ENCODE data around the gene SV2C.
A peak's percentile ranks its signal among the peaks of the same experiment; 100 is the strongest.

Gene SV2C

GRCh38 chr5:76342474-76342873, 259.3 kb downstream of the SV2C start:
- H3K79me2 ChIP-seq (ENCODE audit: insufficient read depth, low read length) = no peaks in the 10 kb centered on the region
- no peaks in the 10 kb centered on the region for H4K20me1 ChIP-seq (ENCODE audit: low read depth, low read length)
- no peak overlapping the region for H3K4me3 ChIP-seq (ENCODE audit: insufficient read depth, low read length, poor library complexity, severe bottlenecking)
- no peak overlapping the region for H3K9ac ChIP-seq (ENCODE audit: low read length)
- H2AFZ ChIP-seq (ENCODE audit: low read depth, low read length, severe bottlenecking) = no peak overlapping the region
- no peaks in the 10 kb centered on the region for H3K9me3 ChIP-seq (ENCODE audit: insufficient read depth, low read length)
- H3K27me3 ChIP-seq (ENCODE audit: low read length) = no peaks in the 10 kb centered on the region
- H3K27ac ChIP-seq (ENCODE audit: low read depth, low read length) = no peak overlapping the region
- no peaks in the 10 kb centered on the region for H3K9me2 ChIP-seq (replicated peaks; ENCODE audit: insufficient read depth, low read length)
- no peaks in the 10 kb centered on the region for H3F3A ChIP-seq (ENCODE audit: insufficient read depth)
- TF ChIP-seq CTCF (IDR thresholded peaks at IDR 0.05; ENCODE audit: insufficient read depth, low read length, poor library complexity, severe bottlenecking) (no peak), EZH2phosphoT487 (conservative IDR thresholded peaks at IDR 0.05; ENCODE audit: low read length) (no peak)
- H3K36me3 ChIP-seq (ENCODE audit: low read length) = no peaks in the 10 kb centered on the region
- H3K4me2 ChIP-seq (ENCODE audit: low read depth, low read length, poor library complexity, severe bottlenecking) = no peak overlapping the region

DNA sequence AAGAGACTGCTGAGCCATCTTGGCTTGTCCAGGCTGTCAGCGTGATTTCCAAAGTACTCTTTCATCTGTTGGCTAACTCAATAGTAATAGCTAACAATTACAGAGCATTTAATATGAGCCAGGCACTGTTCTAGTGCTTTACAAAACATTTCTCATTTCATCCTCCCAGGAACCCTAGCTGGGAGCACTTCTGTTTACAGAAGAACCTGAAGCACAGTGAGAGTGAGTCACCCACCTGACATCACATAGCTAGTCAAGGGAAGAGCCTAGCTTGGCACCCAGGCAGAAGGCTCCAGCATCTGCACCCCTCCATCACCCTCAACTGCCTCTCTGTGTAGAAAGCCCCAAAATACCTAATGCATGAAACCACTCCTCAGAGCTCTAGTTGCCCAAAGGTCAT, 262.4 kb downstream of the SV2C start:
- Histone ChIP-seq H3K4me3 (ENCODE audit: insufficient read depth, low read length, poor library complexity, severe bottlenecking) (no peak overlapping the region), H2AFZ (ENCODE audit: low read depth, low read length, severe bottlenecking) (no peak overlapping the region), H3K79me2 (ENCODE audit: insufficient read depth, low read length) (no peaks in the 10 kb centered on the region), H3K27ac (ENCODE audit: low read depth, low read length) (no peak overlapping the region), H3F3A (ENCODE audit: insufficient read depth) (no peaks in the 10 kb centered on the region), H3K9me2 (replicated peaks; ENCODE audit: insufficient read depth, low read length) (no peaks in the 10 kb centered on the region), H3K4me2 (ENCODE audit: low read depth, low read length, poor library complexity, severe bottlenecking) (no peak overlapping the region), H3K9ac (ENCODE audit: low read length) (no peak overlapping the region), H4K20me1 (ENCODE audit: low read depth, low read length) (no peaks in the 10 kb centered on the region), H3K36me3 (ENCODE audit: low read length) (no peaks in the 10 kb centered on the region), H3K27me3 (ENCODE audit: low read length) (no peaks in the 10 kb centered on the region), H3K9me3 (ENCODE audit: insufficient read depth, low read length) (no peaks in the 10 kb centered on the region)
- TF ChIP-seq EZH2phosphoT487 (conservative IDR thresholded peaks at IDR 0.05; ENCODE audit: low read length) = no peak
- TF ChIP-seq CTCF (IDR thresholded peaks at IDR 0.05; ENCODE audit: insufficient read depth, low read length, poor library complexity, severe bottlenecking) = no peak

DNA sequence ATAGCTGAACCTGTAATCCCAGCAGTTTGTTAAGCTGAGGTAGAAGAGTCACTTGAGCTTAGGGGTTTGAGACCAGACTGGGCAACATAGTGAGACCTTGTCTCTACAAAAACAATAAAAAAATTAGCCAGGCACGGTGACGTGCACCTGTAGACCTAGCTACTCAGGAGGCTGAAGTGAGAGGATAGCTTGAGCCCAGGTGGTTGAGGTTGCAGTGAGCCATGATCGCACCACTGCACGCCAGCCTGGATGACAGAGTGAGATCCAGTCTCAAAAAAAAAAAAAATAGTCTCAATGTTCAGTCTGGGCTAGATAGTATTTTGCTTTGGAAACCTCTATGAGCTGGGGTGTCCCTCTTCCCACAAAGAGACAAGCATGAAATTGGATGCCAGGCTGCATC, 268.0 kb downstream of the SV2C start:
- peaks cover 7% of the 10 kb centered on the region; the same call in 1 of the 2 replicates for H3F3A ChIP-seq (ENCODE audit: insufficient read depth)
- H3K9me2 ChIP-seq (replicated peaks; ENCODE audit: insufficient read depth, low read length) = no peaks in the 10 kb centered on the region
- peak overlapping the region; percentile 55 for H3K4me2 ChIP-seq (ENCODE audit: low read depth, low read length, poor library complexity, severe bottlenecking)
- no peaks in the 10 kb centered on the region for H4K20me1 ChIP-seq (ENCODE audit: low read depth, low read length)
- TF ChIP-seq CTCF (IDR thresholded peaks at IDR 0.05; ENCODE audit: insufficient read depth, low read length, poor library complexity, severe bottlenecking) = no peak
- TF ChIP-seq EZH2phosphoT487 (conservative IDR thresholded peaks at IDR 0.05; ENCODE audit: low read length) = no peak
- H3K27ac ChIP-seq (ENCODE audit: low read depth, low read length) = peak overlapping the region; percentile 92
- no peaks in the 10 kb centered on the region for H3K9me3 ChIP-seq (ENCODE audit: insufficient read depth, low read length)
- no peak overlapping the region; the same call in 1 of the 2 replicates for H3K9ac ChIP-seq (ENCODE audit: low read length)
- H2AFZ ChIP-seq (ENCODE audit: low read depth, low read length, severe bottlenecking) = no peak overlapping the region
- no peaks in the 10 kb centered on the region for H3K79me2 ChIP-seq (ENCODE audit: insufficient read depth, low read length)
- H3K27me3 ChIP-seq (ENCODE audit: low read length) = no peaks in the 10 kb centered on the region
- no peak overlapping the region for H3K4me3 ChIP-seq (ENCODE audit: insufficient read depth, low read length, poor library complexity, severe bottlenecking)
- H3K36me3 ChIP-seq (ENCODE audit: low read length) = no peaks in the 10 kb centered on the region

All from SU-DHL-6 (cell line).